HepG2 (cell line): ENCODE data around the gene ADM5. TPM values are rescaled to one million over a fixed set of nuclear protein-coding genes. Genes with fewer than 3 reads are reported as not detected.

ENCODE experiments used
- GATA4 ChIP-seq: sonication (generic); IDR thresholded peaks from 2 replicates; pipeline ENCODE4 v1.6.1; 2016; ENCODE audit warnings: antibody characterized with exemption, low read depth, borderline replicate concordance
- GLI4 ChIP-seq: sonication (generic); formaldehyde crosslinking; IDR thresholded peaks from 2 replicates; pipeline ENCODE4 v1.5.1; 2020; ENCODE audit warnings: missing genetic modification reagents, mild to moderate bottlenecking, moderate library complexity, borderline replicate concordance
- MED8 ChIP-seq: sonication (generic); formaldehyde crosslinking; IDR thresholded peaks from 2 replicates; pipeline ENCODE4 v1.8.1; 2023; ENCODE audit warnings: mild to moderate bottlenecking, missing genetic modification reagents; ENCODE audit not compliant: insufficient replicate concordance
- MTA1 ChIP-seq: sonication (generic); formaldehyde crosslinking; IDR thresholded peaks from 2 replicates; pipeline ENCODE4 v1.4.0; 2020; ENCODE audit warnings: missing genetic modification reagents, mild to moderate bottlenecking, borderline replicate concordance
- SNRNP70 ChIP-seq: fragments of 200-400 bp; formaldehyde crosslinking; IDR thresholded peaks from 2 replicates; pipeline ENCODE4 v1.6.1; 2017; ENCODE audit warnings: mild to moderate bottlenecking, low read depth, low read length, moderate library complexity
- ZFAT ChIP-seq: sonication (generic); formaldehyde crosslinking; conservative IDR thresholded peaks from 2 replicates; pipeline ENCODE4 v1.8.1; 2023; ENCODE audit warnings: missing genetic modification reagents, inconsistent platforms
- ZFP90 ChIP-seq: sonication (generic); formaldehyde crosslinking; IDR thresholded peaks from 2 replicates; pipeline ENCODE4 v1.8.0; 2022; ENCODE audit warnings: missing genetic modification reagents, mild to moderate bottlenecking, inconsistent platforms, borderline replicate concordance
- ZMAT3 ChIP-seq: sonication (generic); formaldehyde crosslinking; conservative IDR thresholded peaks from 2 replicates; pipeline ENCODE4 v1.7.0; 2021; ENCODE audit warnings: missing genetic modification reagents
- ZNF564 ChIP-seq: sonication (generic); formaldehyde crosslinking; IDR thresholded peaks from 2 replicates; pipeline ENCODE4 v1.8.1; 2023; ENCODE audit warnings: mild to moderate bottlenecking, missing genetic modification reagents
- ZNF773 ChIP-seq: sonication (generic); formaldehyde crosslinking; IDR thresholded peaks from 2 replicates; pipeline ENCODE4 v1.4.0; 2020; ENCODE audit warnings: missing genetic modification reagents, borderline replicate concordance
- polyA plus RNA-seq, 8 experiments: library from polyadenylated mRNA; depleted of rRNA in 3 of 8; stranded (reverse) in 7 of 8; unstranded in 1 of 8; fragments of >200 nt; fragmentation: Illumina TruSeq in 4 of 8; extraction: Trizol in 4 of 8; gene quantifications; 2 replicates each; pipeline versions ENCODE4 v1.2.1 to v1.2.3, GENCODE V29; 2011 to 2016; ENCODE audit warnings: low read depth in 4 of 8, missing spikeins in 1 of 8, mixed read lengths in 1 of 8; ENCODE audit not compliant: insufficient read depth in 1 of 8
- total RNA-seq, 5 experiments: library from RNA; depleted of rRNA; stranded (reverse); fragments of >200 nt; fragmentation: Illumina TruSeq; extraction: Trizol; gene quantifications; 2 replicates each; pipeline ENCODE4 v1.2.3, GENCODE V29; 2016; ENCODE audit warnings: low read depth in 1 of 5
- TF ChIP-seq, protein P1 (sequence below): sonication (generic); formaldehyde crosslinking; IDR thresholded peaks from 2 replicates; pipeline ENCODE4 v1.5.1; 2020; ENCODE audit warnings: missing genetic modification reagents, mild to moderate bottlenecking, borderline replicate concordance
- TF ChIP-seq, protein P2 (sequence below): sonication (generic); formaldehyde crosslinking; IDR thresholded peaks from 2 replicates; pipeline ENCODE4 v1.5.0; 2020; ENCODE audit warnings: mild to moderate bottlenecking, missing genetic modification reagents, borderline replicate concordance
- TF ChIP-seq, protein P3 (sequence below): sonication (generic); formaldehyde crosslinking; IDR thresholded peaks from 2 replicates; pipeline ENCODE4 v1.5.0; 2020; ENCODE audit warnings: mild to moderate bottlenecking, missing genetic modification reagents
- TF ChIP-seq, protein P4 (sequence below): sonication (generic); formaldehyde crosslinking; IDR thresholded peaks from 2 replicates; pipeline ENCODE4; 2020; ENCODE audit warnings: missing genetic modification reagents, mild to moderate bottlenecking, borderline replicate concordance
- TF ChIP-seq, protein P5 (sequence below): fragments of 450-650 bp; IDR thresholded peaks from 2 replicates; pipeline ENCODE4 v1.6.1; 2017

ADM5 gene
- total and polyA plus RNA-seq, 2 of the 13 experiments (the other 11 are each of a cell fraction or from before 2014, with no cell fraction given) = 2.7 to 4.1 TPM

DNA sequence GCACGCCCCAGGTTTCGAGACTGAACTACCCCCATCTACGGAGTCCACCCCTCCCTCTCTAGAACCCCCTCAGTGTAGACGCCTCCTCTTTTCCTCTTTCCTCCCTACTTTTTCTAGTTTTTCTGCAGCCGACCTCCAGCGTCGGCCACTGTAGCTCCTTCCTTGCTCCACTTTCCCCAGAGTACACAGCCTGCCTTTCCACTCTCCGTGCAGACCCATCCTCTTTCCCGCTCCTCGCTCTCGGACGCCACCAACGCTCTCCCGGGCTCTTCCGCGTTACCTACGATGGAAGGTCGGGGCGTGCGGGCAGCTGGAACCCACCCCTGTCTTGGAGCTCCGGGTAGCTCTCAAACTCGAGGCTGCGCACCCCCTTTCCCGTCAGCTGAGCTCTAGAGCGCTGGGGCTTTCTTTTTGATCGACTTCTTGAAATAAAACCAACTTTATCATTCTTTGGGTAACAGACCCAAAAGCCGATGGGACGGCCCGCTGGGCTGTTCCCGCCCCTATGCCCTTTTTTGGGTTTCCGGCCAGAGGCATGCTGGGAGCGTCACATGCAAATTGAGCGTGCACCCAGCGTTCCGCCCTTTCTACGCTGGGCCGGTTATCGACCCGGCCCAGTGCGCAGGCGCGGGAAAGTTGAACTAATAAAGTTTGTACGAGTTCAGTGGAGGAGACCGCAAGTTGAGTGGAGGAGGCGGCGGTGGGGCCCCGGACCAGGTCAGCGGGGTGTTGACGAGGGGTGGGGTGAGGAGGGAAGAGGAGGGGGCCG lies 23.9 kb upstream of the ADM5 start, which contains the start of the genes BCL2L12 and IRF3 (continued):
- TF ChIP-seq, protein P1, sequence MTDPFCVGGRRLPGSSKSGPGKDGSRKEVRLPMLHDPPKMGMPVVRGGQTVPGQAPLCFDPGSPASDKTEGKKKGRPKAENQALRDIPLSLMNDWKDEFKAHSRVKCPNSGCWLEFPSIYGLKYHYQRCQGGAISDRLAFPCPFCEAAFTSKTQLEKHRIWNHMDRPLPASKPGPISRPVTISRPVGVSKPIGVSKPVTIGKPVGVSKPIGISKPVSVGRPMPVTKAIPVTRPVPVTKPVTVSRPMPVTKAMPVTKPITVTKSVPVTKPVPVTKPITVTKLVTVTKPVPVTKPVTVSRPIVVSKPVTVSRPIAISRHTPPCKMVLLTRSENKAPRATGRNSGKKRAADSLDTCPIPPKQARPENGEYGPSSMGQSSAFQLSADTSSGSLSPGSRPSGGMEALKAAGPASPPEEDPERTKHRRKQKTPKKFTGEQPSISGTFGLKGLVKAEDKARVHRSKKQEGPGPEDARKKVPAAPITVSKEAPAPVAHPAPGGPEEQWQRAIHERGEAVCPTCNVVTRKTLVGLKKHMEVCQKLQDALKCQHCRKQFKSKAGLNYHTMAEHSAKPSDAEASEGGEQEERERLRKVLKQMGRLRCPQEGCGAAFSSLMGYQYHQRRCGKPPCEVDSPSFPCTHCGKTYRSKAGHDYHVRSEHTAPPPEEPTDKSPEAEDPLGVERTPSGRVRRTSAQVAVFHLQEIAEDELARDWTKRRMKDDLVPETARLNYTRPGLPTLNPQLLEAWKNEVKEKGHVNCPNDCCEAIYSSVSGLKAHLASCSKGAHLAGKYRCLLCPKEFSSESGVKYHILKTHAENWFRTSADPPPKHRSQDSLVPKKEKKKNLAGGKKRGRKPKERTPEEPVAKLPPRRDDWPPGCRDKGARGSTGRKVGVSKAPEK (CRISPR knock-in tag) = no peak
- no peak for TF ChIP-seq SNRNP70
- TF ChIP-seq MTA1 (CRISPR knock-in tag) = 0 out of 2 replicates have a peak, but pooled peaks have one; percentile 26
- peak; percentile 63; the same call in 1 of the 2 replicates for TF ChIP-seq ZFP90
- TF ChIP-seq, protein P2, sequence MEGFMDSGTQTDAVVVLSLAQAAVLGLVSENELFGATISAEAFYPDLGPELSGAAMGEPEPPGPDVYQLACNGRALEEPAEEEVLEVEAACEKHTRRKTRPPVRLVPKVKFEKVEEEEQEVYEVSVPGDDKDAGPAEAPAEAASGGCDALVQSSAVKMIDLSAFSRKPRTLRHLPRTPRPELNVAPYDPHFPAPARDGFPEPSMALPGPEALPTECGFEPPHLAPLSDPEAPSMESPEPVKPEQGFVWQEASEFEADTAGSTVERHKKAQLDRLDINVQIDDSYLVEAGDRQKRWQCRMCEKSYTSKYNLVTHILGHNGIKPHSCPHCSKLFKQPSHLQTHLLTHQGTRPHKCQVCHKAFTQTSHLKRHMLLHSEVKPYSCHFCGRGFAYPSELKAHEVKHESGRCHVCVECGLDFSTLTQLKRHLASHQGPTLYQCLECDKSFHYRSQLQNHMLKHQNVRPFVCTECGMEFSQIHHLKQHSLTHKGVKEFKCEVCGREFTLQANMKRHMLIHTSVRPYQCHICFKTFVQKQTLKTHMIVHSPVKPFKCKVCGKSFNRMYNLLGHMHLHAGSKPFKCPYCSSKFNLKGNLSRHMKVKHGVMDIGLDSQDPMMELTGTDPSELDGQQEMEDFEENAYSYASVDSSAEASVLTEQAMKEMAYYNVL (CRISPR knock-in tag) = no peak
- no peak for TF ChIP-seq ZNF564 (CRISPR knock-in tag)
- TF ChIP-seq, protein P3, sequence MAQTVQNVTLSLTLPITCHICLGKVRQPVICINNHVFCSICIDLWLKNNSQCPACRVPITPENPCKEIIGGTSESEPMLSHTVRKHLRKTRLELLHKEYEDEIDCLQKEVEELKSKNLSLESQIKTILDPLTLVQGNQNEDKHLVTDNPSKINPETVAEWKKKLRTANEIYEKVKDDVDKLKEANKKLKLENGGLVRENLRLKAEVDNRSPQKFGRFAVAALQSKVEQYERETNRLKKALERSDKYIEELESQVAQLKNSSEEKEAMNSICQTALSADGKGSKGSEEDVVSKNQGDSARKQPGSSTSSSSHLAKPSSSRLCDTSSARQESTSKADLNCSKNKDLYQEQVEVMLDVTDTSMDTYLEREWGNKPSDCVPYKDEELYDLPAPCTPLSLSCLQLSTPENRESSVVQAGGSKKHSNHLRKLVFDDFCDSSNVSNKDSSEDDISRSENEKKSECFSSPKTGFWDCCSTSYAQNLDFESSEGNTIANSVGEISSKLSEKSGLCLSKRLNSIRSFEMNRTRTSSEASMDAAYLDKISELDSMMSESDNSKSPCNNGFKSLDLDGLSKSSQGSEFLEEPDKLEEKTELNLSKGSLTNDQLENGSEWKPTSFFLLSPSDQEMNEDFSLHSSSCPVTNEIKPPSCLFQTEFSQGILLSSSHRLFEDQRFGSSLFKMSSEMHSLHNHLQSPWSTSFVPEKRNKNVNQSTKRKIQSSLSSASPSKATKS (CRISPR knock-in tag) = no peak
- TF ChIP-seq ZMAT3 (CRISPR knock-in tag) = peak; percentile 39; the same call in 1 of the 2 replicates
- TF ChIP-seq ZFAT (CRISPR knock-in tag) = peak; percentile 36; the same call in 1 of the 2 replicates
- TF ChIP-seq ZNF773 (CRISPR knock-in tag) = no peak
- no peak for TF ChIP-seq GATA4
- TF ChIP-seq, protein P4, sequence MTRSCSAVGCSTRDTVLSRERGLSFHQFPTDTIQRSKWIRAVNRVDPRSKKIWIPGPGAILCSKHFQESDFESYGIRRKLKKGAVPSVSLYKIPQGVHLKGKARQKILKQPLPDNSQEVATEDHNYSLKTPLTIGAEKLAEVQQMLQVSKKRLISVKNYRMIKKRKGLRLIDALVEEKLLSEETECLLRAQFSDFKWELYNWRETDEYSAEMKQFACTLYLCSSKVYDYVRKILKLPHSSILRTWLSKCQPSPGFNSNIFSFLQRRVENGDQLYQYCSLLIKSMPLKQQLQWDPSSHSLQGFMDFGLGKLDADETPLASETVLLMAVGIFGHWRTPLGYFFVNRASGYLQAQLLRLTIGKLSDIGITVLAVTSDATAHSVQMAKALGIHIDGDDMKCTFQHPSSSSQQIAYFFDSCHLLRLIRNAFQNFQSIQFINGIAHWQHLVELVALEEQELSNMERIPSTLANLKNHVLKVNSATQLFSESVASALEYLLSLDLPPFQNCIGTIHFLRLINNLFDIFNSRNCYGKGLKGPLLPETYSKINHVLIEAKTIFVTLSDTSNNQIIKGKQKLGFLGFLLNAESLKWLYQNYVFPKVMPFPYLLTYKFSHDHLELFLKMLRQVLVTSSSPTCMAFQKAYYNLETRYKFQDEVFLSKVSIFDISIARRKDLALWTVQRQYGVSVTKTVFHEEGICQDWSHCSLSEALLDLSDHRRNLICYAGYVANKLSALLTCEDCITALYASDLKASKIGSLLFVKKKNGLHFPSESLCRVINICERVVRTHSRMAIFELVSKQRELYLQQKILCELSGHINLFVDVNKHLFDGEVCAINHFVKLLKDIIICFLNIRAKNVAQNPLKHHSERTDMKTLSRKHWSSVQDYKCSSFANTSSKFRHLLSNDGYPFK = peak; percentile 96
- TF ChIP-seq MED8 = no peak
- TF ChIP-seq GLI4 (CRISPR knock-in tag) = no peak
- TF ChIP-seq, protein P5, sequence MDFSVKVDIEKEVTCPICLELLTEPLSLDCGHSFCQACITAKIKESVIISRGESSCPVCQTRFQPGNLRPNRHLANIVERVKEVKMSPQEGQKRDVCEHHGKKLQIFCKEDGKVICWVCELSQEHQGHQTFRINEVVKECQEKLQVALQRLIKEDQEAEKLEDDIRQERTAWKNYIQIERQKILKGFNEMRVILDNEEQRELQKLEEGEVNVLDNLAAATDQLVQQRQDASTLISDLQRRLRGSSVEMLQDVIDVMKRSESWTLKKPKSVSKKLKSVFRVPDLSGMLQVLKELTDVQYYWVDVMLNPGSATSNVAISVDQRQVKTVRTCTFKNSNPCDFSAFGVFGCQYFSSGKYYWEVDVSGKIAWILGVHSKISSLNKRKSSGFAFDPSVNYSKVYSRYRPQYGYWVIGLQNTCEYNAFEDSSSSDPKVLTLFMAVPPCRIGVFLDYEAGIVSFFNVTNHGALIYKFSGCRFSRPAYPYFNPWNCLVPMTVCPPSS = no peak
